Right lobe of liver (tissue), 6 donors: ENCODE results near the gene TBXAS1. TPM values are rescaled to one million over a fixed set of nuclear protein-coding genes. Genes with fewer than 3 reads are reported as not detected.

ENCODE experiments used
- ATAC-seq, 4 donors: fragments of 200-7000 bp; cut with Tn5 transposase; one replicate each; pipeline ENCODE4 v1.9.1; 2020; ENCODE audit warnings: mild to moderate bottlenecking in 4 of 4, moderate library complexity in 4 of 4
- DNase-seq, 3 donors: peaks; one replicate each; pipeline ENCODE4 v3.0.0-alpha.2; 2020
- H3K27ac ChIP-seq, 3 donors: fragments of 200-600 bp; one replicate each; pipeline ENCODE4 v1.8.0; 2022
- H3K27me3 ChIP-seq, 2 donors: fragments of 200-600 bp; one replicate each; pipeline ENCODE4 v1.8.0; 2022
- H3K36me3 ChIP-seq, 4 donors: fragments of 200-600 bp; sonication (generic) in 1 of 4; one replicate each; pipeline versions ENCODE4 v1.5.1 to v1.8.0; 2017 to 2022; ENCODE audit warnings: control low read depth in 1 of 4
- H3K4me1 ChIP-seq, 4 donors: fragments of 200-600 bp; sonication (generic) in 1 of 4; one replicate each; pipeline versions ENCODE4 v1.5.1 to v1.8.0; 2017 to 2022; ENCODE audit warnings: control low read depth in 1 of 4
- H3K4me3 ChIP-seq, 3 donors: fragments of 200-600 bp; one replicate each; pipeline ENCODE4 v1.8.0; 2022
- H3K9me3 ChIP-seq, 4 donors: fragments of 200-600 bp; sonication (generic) in 1 of 4; one replicate each; pipeline versions ENCODE4 v1.5.1 to v1.8.0; 2017 to 2022; ENCODE audit warnings: control low read depth in 1 of 4
- POLR2A ChIP-seq: fragments of 450-650 bp; IDR thresholded peaks from one replicate; pipeline ENCODE4 v1.6.1; 2017; ENCODE audit warnings: antibody characterized with exemption, mild to moderate bottlenecking
- WGBS: methylation state at CpG from one replicate; pipeline ENCODE4 v1.1.6; 2018; ENCODE audit warnings: low coverage, low lambda C conversion rate; ENCODE audit not compliant: insufficient coverage; ENCODE audit errors: missing lambda C conversion rate; 5-methylcytosine and 5-hydroxymethylcytosine counted together
- intact Hi-C, 2 donors: fragments of 100-400 bp; cut with DNase I; formaldehyde crosslinking; loops; one replicate each; pipeline versions ENCODE4 v1.11.2 to v1.14.1; 2022
- total RNA-seq, 6 experiments: library from RNA; depleted of rRNA in 2 of 6; stranded (reverse); fragments of >200 nt in 2 of 6; fragmentation: NEBNext Ultra II Directional in 3 of 6; extraction: Animal tissue kit (Norgen Biotek cat#: 25700) in 3 of 6; gene quantifications; one replicate each; pipeline versions ENCODE4 v1.1.0 to v1.2.4, GENCODE V29; 2016 to 2023
- TF ChIP-seq, protein P1 (sequence below), 4 donors: fragments of 200-600 bp in 3 of 4; fragments of 450-650 bp in 1 of 4; IDR thresholded peaks; one replicate each; pipeline versions ENCODE4 v1.5.1 to v1.8.0; 2016 to 2022; ENCODE audit warnings: antibody characterized with exemption in 4 of 4, mild to moderate bottlenecking in 2 of 4
- donor health status: DM: no; HTN: yes; CAD: no.
- donor health status: DM: no; HTN: no; CAD: no.
- donor health status: DM: no; HTN: no; CAD: no.
- donor health status: DM: no; HTN: yes; CAD: no.
- donor health status: DM: no; HTN: yes; CAD: no.

The TBXAS1 gene
- total RNA-seq, 6 experiments from 2014 or later = 7.6 to 15.6 (median 12.2) TPM

DNA sequence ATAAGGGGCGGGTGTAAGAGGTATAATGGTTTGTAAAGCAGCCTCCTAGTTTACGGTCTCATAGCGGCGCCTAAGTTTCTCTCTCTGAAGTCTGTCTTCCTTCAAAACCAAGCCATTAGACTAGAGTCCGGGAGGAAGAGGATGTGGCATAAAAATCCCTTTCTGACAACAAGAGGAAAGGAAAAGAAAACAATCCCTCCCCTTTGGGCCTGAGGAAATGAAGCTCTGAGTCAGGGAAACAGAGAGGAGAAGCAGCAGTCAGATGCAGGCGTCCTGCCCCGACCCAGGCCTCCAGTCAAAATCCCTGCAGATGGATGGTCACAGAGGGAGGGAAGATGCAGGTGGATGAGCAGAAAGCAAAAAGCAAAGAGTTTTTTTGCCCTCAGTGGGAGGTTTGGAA lies 210.0 kb downstream of the TBXAS1 start:
- WGBS = 62% methylated on average over 7 of the region's 7 CpGs
- ATAC-seq (peak; percentile 38 to 67 (median 58)), DNase-seq (no peak)
- Histone ChIP-seq H3K27me3 (no peaks in the 10 kb centered on the region), H3K4me3 (no peak overlapping the region), H3K36me3 (peaks cover 0 to 31% (median 18%) of the 10 kb centered on the region in 4 donors), H3K9me3 (no peaks in the 10 kb centered on the region), H3K4me1 (no peaks in the 10 kb centered on the region), H3K27ac (no peak overlapping the region)
- no peak for TF ChIP-seq POLR2A
- intact Hi-C loops = no loop called here

DNA sequence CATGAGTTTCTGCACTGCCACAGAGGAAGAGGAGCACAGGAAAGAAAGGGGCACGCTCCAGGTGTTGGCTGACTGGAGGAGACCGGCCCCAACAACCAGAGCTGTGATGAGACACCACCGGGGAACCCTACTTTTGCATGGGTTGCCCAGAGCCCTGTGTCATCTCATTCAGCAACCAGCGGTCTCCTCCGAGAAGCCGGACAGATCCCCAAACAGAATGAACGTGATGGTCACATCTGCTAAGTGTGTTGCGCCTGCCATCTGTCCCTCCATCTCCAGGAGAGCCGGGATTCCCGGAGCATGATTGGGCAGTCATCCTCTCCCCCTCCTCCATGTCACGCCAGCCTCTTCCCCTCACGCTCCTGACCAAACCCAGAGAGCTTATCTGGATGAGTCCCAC lies 210.8 kb downstream of the TBXAS1 start:
- WGBS = no CpG with 5 or more reads among the region's 12 CpGs
- intact Hi-C loops = no loop called here
- no peak overlapping the region for H3K27ac ChIP-seq
- DNase-seq (no peak), ATAC-seq (no peak)
- no peaks in the 10 kb centered on the region for H3K27me3 ChIP-seq
- TF ChIP-seq, protein P1, sequence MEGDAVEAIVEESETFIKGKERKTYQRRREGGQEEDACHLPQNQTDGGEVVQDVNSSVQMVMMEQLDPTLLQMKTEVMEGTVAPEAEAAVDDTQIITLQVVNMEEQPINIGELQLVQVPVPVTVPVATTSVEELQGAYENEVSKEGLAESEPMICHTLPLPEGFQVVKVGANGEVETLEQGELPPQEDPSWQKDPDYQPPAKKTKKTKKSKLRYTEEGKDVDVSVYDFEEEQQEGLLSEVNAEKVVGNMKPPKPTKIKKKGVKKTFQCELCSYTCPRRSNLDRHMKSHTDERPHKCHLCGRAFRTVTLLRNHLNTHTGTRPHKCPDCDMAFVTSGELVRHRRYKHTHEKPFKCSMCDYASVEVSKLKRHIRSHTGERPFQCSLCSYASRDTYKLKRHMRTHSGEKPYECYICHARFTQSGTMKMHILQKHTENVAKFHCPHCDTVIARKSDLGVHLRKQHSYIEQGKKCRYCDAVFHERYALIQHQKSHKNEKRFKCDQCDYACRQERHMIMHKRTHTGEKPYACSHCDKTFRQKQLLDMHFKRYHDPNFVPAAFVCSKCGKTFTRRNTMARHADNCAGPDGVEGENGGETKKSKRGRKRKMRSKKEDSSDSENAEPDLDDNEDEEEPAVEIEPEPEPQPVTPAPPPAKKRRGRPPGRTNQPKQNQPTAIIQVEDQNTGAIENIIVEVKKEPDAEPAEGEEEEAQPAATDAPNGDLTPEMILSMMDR (IDR thresholded peaks at IDR 0.05) = no peak
- TF ChIP-seq POLR2A = no peak
- H3K4me3 ChIP-seq = no peak overlapping the region
- peaks cover 0 to 31% (median 15%) of the 10 kb centered on the region in 4 donors for H3K36me3 ChIP-seq
- no peaks in the 10 kb centered on the region for H3K9me3 ChIP-seq
- no peaks in the 10 kb centered on the region for H3K4me1 ChIP-seq

DNA sequence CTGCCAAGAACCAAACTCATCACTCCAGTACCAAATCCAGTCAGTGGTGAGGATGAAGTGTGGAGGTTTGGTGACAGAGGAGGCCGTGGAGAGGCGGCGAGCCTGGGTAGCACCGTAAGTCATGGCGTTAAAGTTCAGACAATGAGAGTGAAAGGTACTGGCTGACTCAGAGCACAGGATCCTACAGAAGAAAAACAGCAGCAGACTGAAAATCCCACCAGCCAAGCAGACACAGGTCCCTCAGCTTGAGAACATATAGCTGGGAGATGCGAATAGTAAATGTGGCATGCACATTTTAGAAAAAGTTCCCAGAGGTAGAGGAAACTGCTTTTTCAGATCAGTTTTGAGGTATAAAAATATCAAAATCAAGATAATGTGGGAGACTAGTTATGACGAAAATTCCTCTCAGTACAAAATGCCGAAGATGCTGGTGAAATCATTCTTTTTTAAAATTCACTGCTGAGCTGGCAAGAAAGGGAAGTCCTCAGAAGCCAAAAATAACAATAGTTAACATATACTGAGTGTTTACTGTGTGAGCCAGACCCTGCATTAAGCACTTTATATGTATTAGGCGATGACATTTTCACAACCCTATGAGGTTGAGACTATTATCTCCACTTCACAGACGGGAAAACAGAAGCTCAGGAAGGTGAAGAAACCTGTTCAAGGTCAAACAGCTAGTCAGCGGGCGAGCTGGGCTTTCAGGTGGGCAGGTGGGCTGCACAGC lies 212.8 kb downstream of the TBXAS1 start:
- Histone ChIP-seq H3K27me3 (no peaks in the 10 kb centered on the region), H3K9me3 (no peaks in the 10 kb centered on the region), H3K4me3 (no peak overlapping the region), H3K36me3 (peaks cover 0 to 23% (median 11%) of the 10 kb centered on the region in 4 donors), H3K4me1 (peaks cover 0 to 17% (median 3%) of the 10 kb centered on the region in 4 donors), H3K27ac (no peak overlapping the region)
- ATAC-seq = no peak
- intact Hi-C loops = no loop called here
- no peak for TF ChIP-seq POLR2A
- DNase-seq = no peak
- WGBS = 92% methylated on average over 12 of the region's 12 CpGs

DNA sequence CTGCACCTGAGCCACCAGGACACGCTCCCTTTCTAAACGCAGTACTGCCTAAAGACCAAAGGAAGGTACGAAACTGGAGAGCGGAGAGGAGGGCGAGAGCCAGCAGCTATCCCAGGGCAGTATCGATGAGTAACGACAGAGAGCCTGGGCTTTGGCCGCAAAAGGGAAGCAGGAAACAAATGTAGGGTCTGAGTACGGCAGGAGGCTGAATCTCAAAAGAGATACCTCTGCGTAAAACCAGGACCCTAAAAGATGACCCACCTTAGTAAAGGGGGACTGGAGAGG lies 213.3 kb downstream of the TBXAS1 start:
- TF ChIP-seq, protein P1 (IDR thresholded peaks at IDR 0.05) = no peak
- TF ChIP-seq POLR2A = no peak
- Histone ChIP-seq H3K4me1 (peaks cover 0 to 18% (median 3%) of the 10 kb centered on the region in 4 donors), H3K9me3 (no peaks in the 10 kb centered on the region), H3K27me3 (no peaks in the 10 kb centered on the region), H3K4me3 (no peak overlapping the region), H3K27ac (no peak overlapping the region), H3K36me3 (peaks cover 0 to 18% (median 9%) of the 10 kb centered on the region in 4 donors)
- no peak for ATAC-seq
- 73% methylated on average over 2 of the region's 10 CpGs for WGBS
- DNase-seq = no peak
- intact Hi-C loops = no loop called here

GRCh38 chr7:140044251-140044650 lies 215.2 kb downstream of the TBXAS1 start:
- Histone ChIP-seq H3K36me3 (peaks cover 0 to 10% (median 4%) of the 10 kb centered on the region in 4 donors), H3K4me1 (peaks cover 0 to 29% (median 10%) of the 10 kb centered on the region in 4 donors), H3K9me3 (no peaks in the 10 kb centered on the region), H3K27ac (no peak overlapping the region), H3K4me3 (no peak overlapping the region), H3K27me3 (no peaks in the 10 kb centered on the region)
- no peak for TF ChIP-seq POLR2A
- TF ChIP-seq, protein P1 (IDR thresholded peaks at IDR 0.05) = no peak
- intact Hi-C loops = no loop called here
- WGBS = 87% methylated on average over 5 of the region's 6 CpGs
- DNase-seq (no peak), ATAC-seq (no peak)
